ENCODE results near the gene CRIP2. TPM values are rescaled to one million over a fixed set of nuclear protein-coding genes. Genes with fewer than 3 reads are reported as not detected.

The CRIP2 gene
- total RNA-seq, 3 donors from 2014 or later (not counting 1 experiment from before 2014, with no cell fraction given), result 1.7 to 4.6 (median 2.0) TPM

- no peak for DNase-seq
- no peak overlapping the region for H3K4me3 Mint-ChIP-seq
- peaks cover 22 to 23% of the 10 kb centered on the region in 2 donors for H3K4me1 Mint-ChIP-seq
- H3K4me1 ChIP-seq (ENCODE audit: control insufficient read depth, insufficient read depth, low read length), result no peaks in the 10 kb centered on the region
- TF ChIP-seq, protein P1, sequence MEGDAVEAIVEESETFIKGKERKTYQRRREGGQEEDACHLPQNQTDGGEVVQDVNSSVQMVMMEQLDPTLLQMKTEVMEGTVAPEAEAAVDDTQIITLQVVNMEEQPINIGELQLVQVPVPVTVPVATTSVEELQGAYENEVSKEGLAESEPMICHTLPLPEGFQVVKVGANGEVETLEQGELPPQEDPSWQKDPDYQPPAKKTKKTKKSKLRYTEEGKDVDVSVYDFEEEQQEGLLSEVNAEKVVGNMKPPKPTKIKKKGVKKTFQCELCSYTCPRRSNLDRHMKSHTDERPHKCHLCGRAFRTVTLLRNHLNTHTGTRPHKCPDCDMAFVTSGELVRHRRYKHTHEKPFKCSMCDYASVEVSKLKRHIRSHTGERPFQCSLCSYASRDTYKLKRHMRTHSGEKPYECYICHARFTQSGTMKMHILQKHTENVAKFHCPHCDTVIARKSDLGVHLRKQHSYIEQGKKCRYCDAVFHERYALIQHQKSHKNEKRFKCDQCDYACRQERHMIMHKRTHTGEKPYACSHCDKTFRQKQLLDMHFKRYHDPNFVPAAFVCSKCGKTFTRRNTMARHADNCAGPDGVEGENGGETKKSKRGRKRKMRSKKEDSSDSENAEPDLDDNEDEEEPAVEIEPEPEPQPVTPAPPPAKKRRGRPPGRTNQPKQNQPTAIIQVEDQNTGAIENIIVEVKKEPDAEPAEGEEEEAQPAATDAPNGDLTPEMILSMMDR (IDR thresholded peaks at IDR 0.05), result no peak
- H3K27me3 ChIP-seq (ENCODE audit: control insufficient read depth, insufficient read depth, low read length), result no peaks in the 10 kb centered on the region
- ATAC-seq, result no peak
- H3K27me3 Mint-ChIP-seq (ENCODE audit: low read depth in 2 of 2), result no peaks in the 10 kb centered on the region
- no peak overlapping the region for H3K4me3 ChIP-seq (ENCODE audit: low read length)
- H3K9me3 ChIP-seq (ENCODE audit: control insufficient read depth, insufficient read depth, low read length), result no peaks in the 10 kb centered on the region
- intact Hi-C loops (cut with micrococcal nuclease), result no loop called here
- 92% methylated on average over 17 of the region's 17 CpGs for WGBS (ENCODE audit: insufficient coverage)
- H3K9me3 Mint-ChIP-seq, result no peaks in the 10 kb centered on the region
- no peaks in the 10 kb centered on the region for H3K36me3 Mint-ChIP-seq
- H3K36me3 ChIP-seq (ENCODE audit: control insufficient read depth, insufficient read depth, low read length), result no peaks in the 10 kb centered on the region
- H3K27ac Mint-ChIP-seq, result no peak overlapping the region
- H3K27ac ChIP-seq (ENCODE audit: low read length), result no peak overlapping the region
Measured at GRCh38 chr14:105433161-105433605, 41.4 kb upstream of the CRIP2 start.

DNA sequence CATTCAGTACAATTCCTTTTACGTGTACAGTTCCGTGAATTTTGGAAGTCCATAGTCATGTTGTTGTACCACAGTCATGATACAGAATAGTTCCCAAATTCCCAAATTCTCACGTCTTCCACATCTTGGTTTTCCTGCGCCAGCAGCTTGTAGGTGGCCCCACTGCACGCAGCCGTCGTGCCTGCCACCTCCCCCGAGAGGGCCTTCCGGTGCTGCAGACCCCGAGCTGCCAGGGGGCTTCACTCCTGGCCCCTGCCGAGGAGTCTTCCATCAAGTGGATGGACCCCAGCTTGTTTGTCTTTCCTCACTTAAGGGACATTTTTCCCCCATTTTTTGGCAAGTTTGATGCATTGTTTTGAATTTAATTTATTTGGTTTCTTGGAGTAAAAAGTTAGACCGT lies 38.2 kb upstream of the CRIP2 start:
- no peak for ATAC-seq
- no peak for DNase-seq
- H3K4me3 Mint-ChIP-seq, result no peak overlapping the region
- Histone ChIP-seq H3K36me3 (ENCODE audit: control insufficient read depth, insufficient read depth, low read length) (peaks cover 6% of the 10 kb centered on the region), H3K27me3 (ENCODE audit: control insufficient read depth, insufficient read depth, low read length) (no peaks in the 10 kb centered on the region), H3K4me3 (ENCODE audit: low read length) (no peak overlapping the region), H3K9me3 (ENCODE audit: control insufficient read depth, insufficient read depth, low read length) (no peaks in the 10 kb centered on the region), H3K4me1 (ENCODE audit: control insufficient read depth, insufficient read depth, low read length) (no peaks in the 10 kb centered on the region), H3K27ac (ENCODE audit: low read length) (no peak overlapping the region)
- TF ChIP-seq, protein P1 (IDR thresholded peaks at IDR 0.05), result no peak
- WGBS (ENCODE audit: insufficient coverage), result 96% methylated on average over 12 of the region's 12 CpGs
- intact Hi-C loops (cut with micrococcal nuclease), result no loop called here
- peaks cover 16 to 18% of the 10 kb centered on the region in 2 donors for H3K4me1 Mint-ChIP-seq
- H3K27ac Mint-ChIP-seq, result no peak overlapping the region
- H3K27me3 Mint-ChIP-seq (ENCODE audit: low read depth in 2 of 2), result no peaks in the 10 kb centered on the region
- H3K9me3 Mint-ChIP-seq, result no peaks in the 10 kb centered on the region
- H3K36me3 Mint-ChIP-seq, result no peaks in the 10 kb centered on the region

DNA sequence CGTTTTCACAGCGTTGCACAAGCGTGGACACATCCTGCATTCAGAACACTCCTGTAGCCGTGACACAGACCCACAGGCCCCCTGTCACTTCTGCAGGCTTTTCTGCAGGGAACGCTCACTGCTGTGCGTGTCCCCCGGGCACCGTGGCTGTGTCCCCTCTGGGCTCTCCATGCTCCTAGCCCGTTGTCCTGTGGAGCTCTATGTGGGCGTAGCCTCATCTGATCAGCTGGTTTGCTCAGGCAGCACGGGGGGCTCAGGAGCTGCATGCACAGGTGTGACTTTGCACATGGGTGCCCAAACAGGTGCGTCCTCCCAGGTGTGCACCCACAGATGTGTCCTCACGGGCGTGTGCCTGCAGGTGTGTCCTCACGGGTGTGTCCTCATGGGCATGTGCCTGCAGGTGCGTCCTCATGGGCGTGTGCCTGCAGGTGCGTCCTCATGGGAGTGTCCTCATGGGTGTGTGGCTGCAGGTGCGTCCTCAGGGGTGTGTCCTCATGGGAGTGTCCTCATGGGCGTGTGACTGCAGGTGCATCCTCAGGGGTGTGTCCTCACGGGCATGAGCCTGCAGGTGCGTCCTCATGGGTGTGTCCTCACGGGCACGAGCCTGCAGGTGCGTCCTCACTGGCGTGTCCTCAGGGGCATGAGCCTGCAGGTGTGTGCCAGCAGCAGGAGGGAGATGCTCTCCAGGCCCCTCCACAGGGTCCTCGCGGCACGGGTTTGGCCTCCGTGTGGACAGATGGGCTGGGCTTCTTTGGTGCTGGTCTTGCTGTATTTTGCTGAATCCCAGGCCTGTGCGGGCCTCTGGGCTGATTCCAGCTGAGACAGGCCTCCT lies 37.5 kb upstream of the CRIP2 start:
- H3K27me3 Mint-ChIP-seq (ENCODE audit: low read depth in 2 of 2), result no peaks in the 10 kb centered on the region
- no peak overlapping the region for H3K27ac Mint-ChIP-seq
- no peaks in the 10 kb centered on the region for H3K9me3 Mint-ChIP-seq
- no peak for ATAC-seq
- TF ChIP-seq, protein P1 (IDR thresholded peaks at IDR 0.05), result no peak
- Histone ChIP-seq H3K36me3 (ENCODE audit: control insufficient read depth, insufficient read depth, low read length) (peaks cover 7% of the 10 kb centered on the region), H3K4me1 (ENCODE audit: control insufficient read depth, insufficient read depth, low read length) (no peaks in the 10 kb centered on the region), H3K4me3 (ENCODE audit: low read length) (no peak overlapping the region), H3K27me3 (ENCODE audit: control insufficient read depth, insufficient read depth, low read length) (no peaks in the 10 kb centered on the region), H3K9me3 (ENCODE audit: control insufficient read depth, insufficient read depth, low read length) (no peaks in the 10 kb centered on the region), H3K27ac (ENCODE audit: low read length) (no peak overlapping the region)
- 88% methylated on average over 31 of the region's 31 CpGs for WGBS (ENCODE audit: insufficient coverage)
- H3K36me3 Mint-ChIP-seq, result no peaks in the 10 kb centered on the region
- intact Hi-C loops (cut with micrococcal nuclease), result no loop called here
- peaks cover 18 to 23% of the 10 kb centered on the region in 2 donors for H3K4me1 Mint-ChIP-seq
- no peak overlapping the region for H3K4me3 Mint-ChIP-seq
- DNase-seq, result no peak

All from natural killer cell (primary cell).